Kidney (tissue), 14 donors: ENCODE measurements around the gene ENAH. TPM values are rescaled to one million over a fixed set of nuclear protein-coding genes. Genes with fewer than 3 reads are reported as not detected.

Source experiments
- DNase-seq, 5 donors: peaks; one replicate each; pipeline ENCODE4 v3.0.0-alpha.2; 2013 to 2020
- FAIRE-seq: peaks from 2 replicates; lab custom pipeline; 2012; peaks lifted over from hg19 to GRCh38; lab: Jason Lieb, UNC
- H3K27ac ChIP-seq, 2 donors: one replicate each; pipeline ENCODE4 v1.7.0; 2013; ENCODE audit warnings: low read depth in 2 of 2, low read length in 2 of 2, inconsistent platforms in 1 of 2
- H3K27me3 ChIP-seq: one replicate; pipeline ENCODE4 v1.7.1; 2013; ENCODE audit warnings: low read length, inconsistent platforms; ENCODE audit not compliant: control insufficient read depth, insufficient read depth
- H3K36me3 ChIP-seq, 3 donors: one replicate each; pipeline versions ENCODE4 v1.7.0 to v1.7.1; 2013; ENCODE audit warnings: low read length in 3 of 3, control low read depth in 1 of 3, inconsistent platforms in 1 of 3; ENCODE audit not compliant: insufficient read depth in 3 of 3, control insufficient read depth in 2 of 3
- H3K4me1 ChIP-seq, 3 donors: one replicate each; pipeline versions ENCODE4 v1.7.0 to v1.7.1; 2013; ENCODE audit warnings: low read length in 3 of 3, inconsistent platforms in 1 of 3, low read depth in 1 of 3; ENCODE audit not compliant: control insufficient read depth in 2 of 3, insufficient read depth in 2 of 3
- H3K4me3 ChIP-seq, 3 donors: one replicate each; pipeline versions ENCODE4 v1.7.0 to v1.8.1; 2013; ENCODE audit warnings: low read length in 3 of 3, control low read depth in 1 of 3, inconsistent platforms in 1 of 3
- H3K9ac ChIP-seq, 3 donors: one replicate each; pipeline versions ENCODE4 v1.7.0 to v1.7.1; 2013; ENCODE audit warnings: low read length in 3 of 3, control low read depth in 1 of 3, inconsistent platforms in 1 of 3
- H3K9me3 ChIP-seq, 3 donors: one replicate each; pipeline versions ENCODE4 v1.7.0 to v1.7.1; 2013; ENCODE audit warnings: low read length in 3 of 3, control low read depth in 1 of 3, inconsistent platforms in 1 of 3; ENCODE audit not compliant: control insufficient read depth in 2 of 3, insufficient read depth in 1 of 3
- intact Hi-C: fragments of 100-400 bp; cut with DNase I; formaldehyde crosslinking; loops from one replicate; pipeline ENCODE4 v1.11.1; 2022
- polyA plus RNA-seq: library from polyadenylated mRNA; stranded (reverse); fragments of 350-450 nt; fragmentation: Illumina TruSeq; extraction: RNeasy Lipid Tissue Mini Kit (QIAGEN cat#74804); gene quantifications from one replicate; pipeline ENCODE4 v1.2.3, GENCODE V29; 2014; ENCODE audit warnings: low read depth, low replicate concordance; ENCODE audit not compliant: insufficient read depth
- total RNA-seq: library from RNA; stranded (reverse); fragmentation: NEBNext Ultra II Directional; extraction: Animal tissue kit (Norgen Biotek cat#: 25700); gene quantifications from one replicate; pipeline ENCODE4 v1.2.1, GENCODE V29; 2021
- TF ChIP-seq, protein P1 (sequence below): IDR thresholded peaks from 3 replicates; pipeline ENCODE4 v1.5.1; 2012; ENCODE audit warnings: mild to moderate bottlenecking, moderate library complexity, borderline replicate concordance; ENCODE audit not compliant: insufficient read depth; ENCODE audit errors: extremely low read depth
- donor health status: control.
- donor health status: control.
- donor health status: control.
- donor health status: control.
- donor health status: control.
- donor health status: DM: yes; HTN: yes; CAD: no.
- donor health status: Normal renal cell carcinoma (clear cell type).

Gene ENAH
- total and polyA plus RNA-seq, 2 donors from 2014 or later = 6.2 to 42.3 TPM

GRCh38 chr1:225611537-225612223 is 41.2 kb downstream of the ENAH start:
- Histone ChIP-seq H3K9me3 (no peaks in the 10 kb centered on the region), H3K27me3 (no peaks in the 10 kb centered on the region), H3K9ac (no peak overlapping the region), H3K4me1 (no peaks in the 10 kb centered on the region), H3K27ac (no peak overlapping the region), H3K4me3 (no peak overlapping the region), H3K36me3 (no peaks in the 10 kb centered on the region)
- DNase-seq (no peak), FAIRE-seq (no peak)
- intact Hi-C loops = no loop called here
- TF ChIP-seq, protein P1, sequence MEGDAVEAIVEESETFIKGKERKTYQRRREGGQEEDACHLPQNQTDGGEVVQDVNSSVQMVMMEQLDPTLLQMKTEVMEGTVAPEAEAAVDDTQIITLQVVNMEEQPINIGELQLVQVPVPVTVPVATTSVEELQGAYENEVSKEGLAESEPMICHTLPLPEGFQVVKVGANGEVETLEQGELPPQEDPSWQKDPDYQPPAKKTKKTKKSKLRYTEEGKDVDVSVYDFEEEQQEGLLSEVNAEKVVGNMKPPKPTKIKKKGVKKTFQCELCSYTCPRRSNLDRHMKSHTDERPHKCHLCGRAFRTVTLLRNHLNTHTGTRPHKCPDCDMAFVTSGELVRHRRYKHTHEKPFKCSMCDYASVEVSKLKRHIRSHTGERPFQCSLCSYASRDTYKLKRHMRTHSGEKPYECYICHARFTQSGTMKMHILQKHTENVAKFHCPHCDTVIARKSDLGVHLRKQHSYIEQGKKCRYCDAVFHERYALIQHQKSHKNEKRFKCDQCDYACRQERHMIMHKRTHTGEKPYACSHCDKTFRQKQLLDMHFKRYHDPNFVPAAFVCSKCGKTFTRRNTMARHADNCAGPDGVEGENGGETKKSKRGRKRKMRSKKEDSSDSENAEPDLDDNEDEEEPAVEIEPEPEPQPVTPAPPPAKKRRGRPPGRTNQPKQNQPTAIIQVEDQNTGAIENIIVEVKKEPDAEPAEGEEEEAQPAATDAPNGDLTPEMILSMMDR = no peak

- intact Hi-C loops = no loop called here
- Histone ChIP-seq H3K9me3 (no peaks in the 10 kb centered on the region), H3K36me3 (no peaks in the 10 kb centered on the region), H3K27me3 (no peaks in the 10 kb centered on the region), H3K27ac (no peak overlapping the region), H3K9ac (no peak overlapping the region), H3K4me3 (no peak overlapping the region), H3K4me1 (no peaks in the 10 kb centered on the region)
- TF ChIP-seq, protein P1 = no peak
- DNase-seq (no peak), FAIRE-seq (no peak)
Measured at GRCh38 chr1:225610539-225610938, 42.4 kb downstream of the ENAH start.

DNA sequence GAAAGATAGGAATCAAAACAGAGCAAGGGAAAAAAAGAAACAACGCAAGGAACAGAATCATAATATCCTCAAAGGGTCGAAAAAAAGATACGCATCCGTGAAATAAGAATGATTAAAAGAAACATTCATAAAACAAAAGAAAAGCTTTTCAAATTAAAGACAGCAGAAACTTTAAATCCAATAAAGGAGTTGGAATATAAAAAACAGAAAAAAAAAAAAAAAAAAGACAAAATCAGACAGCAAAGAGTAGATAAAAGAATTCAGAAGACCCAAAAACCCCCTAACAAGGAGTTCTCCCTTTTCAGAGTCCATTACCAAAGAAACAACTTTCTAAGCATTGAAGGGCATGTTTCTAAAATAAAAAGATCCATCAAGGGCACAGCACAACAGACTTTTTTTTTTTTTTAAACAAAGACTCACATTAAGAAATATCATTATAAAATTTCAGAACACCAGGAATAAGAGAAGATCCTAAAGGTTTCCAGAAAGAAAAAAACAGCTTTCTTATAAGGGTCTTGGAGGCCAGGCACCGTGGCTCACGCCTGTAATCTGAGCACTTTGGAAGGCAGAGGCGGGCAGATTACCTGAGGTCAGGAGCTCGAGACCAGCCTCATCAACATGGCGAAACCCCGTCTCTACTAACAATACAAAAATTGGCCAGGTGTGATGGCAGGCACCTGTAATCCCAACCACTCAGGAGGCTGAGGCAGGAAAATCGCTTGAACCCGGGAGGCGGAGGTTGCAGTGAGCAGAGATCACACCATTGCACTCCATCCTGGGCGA is 44.7 kb downstream of the ENAH start:
- intact Hi-C loops = no loop called here
- FAIRE-seq = no peak
- Histone ChIP-seq H3K4me3 (no peak overlapping the region), H3K9ac (no peak overlapping the region), H3K4me1 (peaks cover 0 to 9% (median 0%) of the 10 kb centered on the region in 3 donors), H3K27ac (no peak overlapping the region), H3K27me3 (no peaks in the 10 kb centered on the region), H3K36me3 (no peaks in the 10 kb centered on the region), H3K9me3 (no peaks in the 10 kb centered on the region)
- TF ChIP-seq, protein P1 = no peak
- DNase-seq = no peak
